ENCODE data around the gene DUS3L. TPM values are rescaled to one million over a fixed set of nuclear protein-coding genes. Genes with fewer than 3 reads are reported as not detected.

The DUS3L gene
- total RNA-seq, 2 experiments from 2014 or later: 69.6 to 74.5 TPM

- H3K27me3 Mint-ChIP-seq: peaks cover 2% of the 10 kb centered on the region
- H3K4me1 Mint-ChIP-seq (ENCODE audit: low read depth): no peaks in the 10 kb centered on the region
- no peaks in the 10 kb centered on the region for H3K9me3 Mint-ChIP-seq
- ATAC-seq (no peak), DNase-seq (no peak)
- no peak overlapping the region for H3K4me3 Mint-ChIP-seq
- no peak for TF ChIP-seq CTCF (IDR thresholded peaks at IDR 0.05)
- intact Hi-C loops (cut with micrococcal nuclease): no loop called here
- POLR2A ChIA-PET: no interaction called here
- H3K36me3 Mint-ChIP-seq (ENCODE audit: low read depth): no peaks in the 10 kb centered on the region
- CTCF ChIA-PET: interaction anchor here (0.8 to 1.5 kb wide), 2 partner anchors 51 to 60 kb away, joined by 3 read pairs; no protein-coding TSS in a partner anchor
- no peak overlapping the region for H3K27ac Mint-ChIP-seq
These were observed 47.3 kb downstream of the DUS3L start for GRCh38 chr19:5743630-5744029.

- Mint-ChIP-seq H3K27me3 (peaks cover 2% of the 10 kb centered on the region), H3K27ac (no peak overlapping the region), H3K4me1 (ENCODE audit: low read depth) (no peaks in the 10 kb centered on the region), H3K36me3 (ENCODE audit: low read depth) (no peaks in the 10 kb centered on the region), H3K9me3 (no peaks in the 10 kb centered on the region), H3K4me3 (no peak overlapping the region)
- TF ChIP-seq CTCF (IDR thresholded peaks at IDR 0.05): no peak
- intact Hi-C loops (cut with micrococcal nuclease): no loop called here
- POLR2A ChIA-PET: interaction anchor here (0.6 kb wide), 1 partner anchor 24 kb away, joined by 3 read pairs; no protein-coding TSS in a partner anchor
- DNase-seq (no peak), ATAC-seq (no peak)
- CTCF ChIA-PET: interaction anchor here (1.3 kb wide), 1 partner anchor 52 kb away, joined by 3 read pairs; no protein-coding TSS in a partner anchor
These were observed 48.9 kb downstream of the DUS3L start for GRCh38 chr19:5742051-5742450.

GRCh38 chr19:5738423-5738822 is 52.5 kb downstream of the DUS3L start:
- DNase-seq (no peak), ATAC-seq (no peak)
- Mint-ChIP-seq H3K9me3 (no peaks in the 10 kb centered on the region), H3K4me1 (ENCODE audit: low read depth) (no peaks in the 10 kb centered on the region), H3K36me3 (ENCODE audit: low read depth) (no peaks in the 10 kb centered on the region), H3K4me3 (no peak overlapping the region), H3K27me3 (peaks cover 5% of the 10 kb centered on the region), H3K27ac (no peak overlapping the region)
- intact Hi-C loops (cut with micrococcal nuclease): no loop called here
- POLR2A ChIA-PET: no interaction called here
- TF ChIP-seq CTCF (IDR thresholded peaks at IDR 0.05): no peak
- CTCF ChIA-PET: interaction anchor here (0.6 kb wide), 1 partner anchor 475 kb away, joined by 4 read pairs; no protein-coding TSS in a partner anchor

Other genes with a start within 250 kb of the DUS3L start
- under 1 TPM; 0.38 to 0.50 TPM for gene TINCR, start 223.2 kb downstream of the DUS3L start, total RNA-seq
- gene SAFB2, start 168.4 kb downstream of the DUS3L start, total RNA-seq: 10 to 100 TPM; 70.8 to 78.0 TPM
- gene SAFB, start 168.1 kb downstream of the DUS3L start, total RNA-seq: 100 to 1,000 TPM; 124 to 132 TPM
- 10 to 100 TPM; 49.4 TPM for gene MICOS13, start 110.6 kb downstream of the DUS3L start, total RNA-seq
- gene HSD11B1L, start 110.1 kb downstream of the DUS3L start, total RNA-seq: 1 to 10 TPM; 2.7 to 3.5 TPM
- 1,000 to 10,000 TPM; 1,711 to 1,715 TPM for gene RPL36, start 100.9 kb downstream of the DUS3L start, total RNA-seq
- gene LONP1, start 71.0 kb downstream of the DUS3L start, total RNA-seq: 100 to 1,000 TPM; 324 to 342 TPM
- not detected for gene CATSPERD, start 70.5 kb downstream of the DUS3L start, total RNA-seq
- gene PRR22, start 6.4 kb downstream of the DUS3L start, total RNA-seq: 1 to 10 TPM; 4.4 to 5.0 TPM
- gene NRTN, start 13.9 kb upstream of the DUS3L start, total RNA-seq: under 1 TPM in 1 of 2 experiments, not detected in 1; 0.72 TPM
- not detected for gene FUT6, start 48.5 kb upstream of the DUS3L start, total RNA-seq
- not detected for gene FUT3, start 60.3 kb upstream of the DUS3L start, total RNA-seq
- not detected for gene FUT5, start 79.4 kb upstream of the DUS3L start, total RNA-seq
- 100 to 1,000 TPM; 233 to 237 TPM for gene NDUFA11, start 112.6 kb upstream of the DUS3L start, total RNA-seq
- 1 to 10 TPM; 1.2 to 2.5 TPM for gene VMAC, start 113.7 kb upstream of the DUS3L start, total RNA-seq
- 1 to 10 TPM; 2.1 to 2.8 TPM for gene CAPS, start 123.1 kb upstream of the DUS3L start, total RNA-seq
- 10 to 100 TPM; 74.3 to 87.5 TPM for gene RANBP3, start 187.0 kb upstream of the DUS3L start, total RNA-seq

Data from activated CD8-positive, alpha-beta T cell treated with anti-CD3 and anti-CD28 coated beads for 36 hours (primary cell).